HG02885 (cell line): Measurements from ENCODE around the gene THAP9.
A peak's percentile ranks its signal among the peaks of the same experiment; 100 is the strongest.

ENCODE experiments used
- ATAC-seq: cut with Tn5 transposase; IDR thresholded peaks from one replicate; pipeline ENCODE4 v1.9.1; 2021; ENCODE audit warnings: mild to moderate bottlenecking; ENCODE audit not compliant: unreplicated experiment, poor library complexity

The THAP9 gene

DNA sequence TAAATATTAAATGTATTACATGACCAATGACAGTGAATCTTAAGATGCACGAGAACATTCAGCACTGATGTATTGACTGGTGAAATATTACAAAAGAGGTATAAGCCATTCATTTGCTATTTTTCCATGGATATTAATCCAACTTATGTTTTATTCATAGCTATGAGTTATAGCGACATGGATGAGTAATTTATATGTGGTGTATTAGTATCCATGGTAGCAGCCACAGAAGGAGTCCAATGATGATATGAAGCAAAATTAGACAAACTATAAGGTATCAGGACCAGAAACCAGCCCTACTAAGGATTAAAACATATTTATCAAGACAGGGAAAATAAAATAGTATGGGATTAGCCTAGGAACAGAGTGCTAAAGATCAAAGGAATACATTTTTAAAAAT is 50.7 kb downstream of the THAP9 start:
- no peak for ATAC-seq

DNA sequence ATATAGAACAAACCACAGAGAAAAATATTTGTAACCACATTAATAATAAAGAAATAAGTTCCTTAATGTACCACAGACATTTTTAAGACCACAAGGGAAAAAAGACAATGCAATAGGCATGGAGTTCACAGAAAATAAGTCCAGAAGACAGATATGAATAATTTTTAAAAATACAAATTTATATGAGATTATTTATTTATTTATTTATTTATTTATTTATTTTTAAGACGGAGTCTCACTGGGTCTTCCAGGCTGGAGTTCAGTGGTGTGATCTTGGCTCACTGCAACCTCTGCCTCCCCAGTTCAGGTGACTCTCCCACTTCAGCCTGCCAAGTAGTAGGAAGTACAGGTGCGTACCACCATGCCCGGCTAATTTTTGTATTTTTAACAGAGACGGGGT is 53.7 kb downstream of the THAP9 start:
- ATAC-seq = no peak

DNA sequence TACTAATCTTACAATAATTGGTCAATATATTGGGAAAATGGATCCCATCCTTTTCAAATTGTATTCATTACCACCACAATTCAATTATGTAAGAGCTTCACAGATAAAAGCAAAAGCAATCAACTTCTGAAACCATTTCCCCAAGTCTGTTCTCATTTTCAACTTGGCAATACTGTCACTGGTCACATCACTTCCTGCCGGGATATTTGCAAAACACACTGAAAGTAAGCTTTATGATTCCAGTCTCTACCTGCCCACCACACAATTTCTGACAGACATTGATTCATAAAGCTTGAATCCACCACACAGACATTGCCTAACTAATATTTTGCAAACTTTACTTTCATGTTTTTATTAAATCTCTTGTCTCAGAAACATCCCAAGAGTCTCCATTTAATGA is 56.5 kb downstream of the THAP9 start:
- ATAC-seq = no peak

DNA sequence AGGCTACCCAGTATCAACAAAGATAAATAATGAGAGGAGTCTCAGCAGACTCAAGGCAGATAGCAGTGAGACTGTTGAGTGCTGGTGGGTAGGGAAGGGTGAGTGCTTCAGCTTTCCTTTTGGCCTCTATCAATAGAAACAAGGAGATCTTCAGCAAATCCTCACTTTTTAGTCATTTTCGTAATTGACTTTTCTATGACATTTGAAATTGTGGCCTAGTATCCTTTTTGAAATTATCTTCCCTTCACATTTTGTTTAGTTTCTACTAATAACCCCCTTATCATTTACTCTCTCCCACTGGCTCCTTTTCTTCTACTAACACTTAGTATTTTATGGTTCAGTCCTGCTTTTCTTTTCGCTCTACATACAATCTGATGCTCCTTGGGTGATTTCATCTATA is 65.2 kb downstream of the THAP9 start:
- ATAC-seq = no peak

DNA sequence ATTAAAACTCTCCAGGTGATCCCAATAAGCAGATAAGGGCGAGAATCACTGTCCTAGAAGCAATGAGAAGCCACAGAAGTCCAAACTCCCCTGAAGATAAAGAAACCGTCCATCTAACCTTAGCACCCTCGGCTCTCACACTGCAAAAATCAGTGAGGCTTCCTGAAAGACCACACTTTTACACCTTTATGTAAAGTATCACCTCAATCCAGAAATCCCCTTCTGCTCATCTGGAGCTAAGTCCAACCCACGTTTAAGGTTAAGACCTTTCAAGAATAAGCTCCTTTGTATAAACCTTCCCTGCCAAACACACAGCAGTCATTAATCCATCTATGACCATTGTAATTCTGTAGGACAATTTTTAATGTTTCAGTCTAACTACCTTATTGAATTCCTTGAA is 68.4 kb downstream of the THAP9 start:
- ATAC-seq = peak; percentile 56

DNA sequence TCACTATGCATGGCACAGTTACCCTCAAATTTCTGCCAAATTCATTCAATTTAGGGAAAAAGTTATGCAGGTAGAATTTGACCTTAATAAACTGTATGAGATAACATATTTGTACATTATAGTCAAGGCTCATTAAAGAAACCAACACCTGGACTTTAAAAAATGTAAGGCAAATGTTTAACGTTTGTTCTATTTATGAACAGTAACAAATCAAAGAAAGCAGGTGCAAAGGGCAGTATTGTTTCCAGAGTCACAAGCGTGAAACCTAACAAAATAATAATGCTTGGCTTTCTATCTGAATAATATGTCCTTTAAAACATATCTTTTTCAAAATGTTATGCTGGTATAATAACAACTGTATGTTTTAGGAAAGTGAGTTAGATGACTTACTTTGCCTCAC is 68.9 kb downstream of the THAP9 start:
- peak; percentile 14 for ATAC-seq
